Embryonic facial prominence (tissue), 1 donor: Measurements from ENCODE around the gene MYL10.
"Not testable (repeated sequence)": the region's sequence is repeated elsewhere in the genome, so short reads cannot be mapped to it uniquely, and the experiment has no call there.

Experiments used
- DNase-seq: peaks from one replicate; pipeline ENCODE4 v3.0.0-alpha.2; 2016; ENCODE audit errors: extremely low spot score

The MYL10 gene

GRCh38 chr7:101618916-101619315 lies 10.2 kb downstream of the MYL10 start:
- DNase-seq = no peak

- DNase-seq = no peak
Measured at GRCh38 chr7:101618207-101618839, 10.8 kb downstream of the MYL10 start.

GRCh38 chr7:101617451-101618206 lies 11.5 kb downstream of the MYL10 start:
- DNase-seq = no peak

GRCh38 chr7:101615446-101615845 lies 13.7 kb downstream of the MYL10 start:
- no peak for DNase-seq

- DNase-seq = no peak
Measured at GRCh38 chr7:101614939-101615302, 14.2 kb downstream of the MYL10 start.

GRCh38 chr7:101614098-101614938 lies 14.8 kb downstream of the MYL10 start:
- DNase-seq = no peak

- no peak for DNase-seq
Measured at GRCh38 chr7:101612885-101613515, 16.1 kb downstream of the MYL10 start.

GRCh38 chr7:101608772-101609713 lies 20.1 kb downstream of the MYL10 start:
- DNase-seq = no peak

GRCh38 chr7:101606498-101606923 lies 22.6 kb downstream of the MYL10 start:
- DNase-seq = no peak

- no peak for DNase-seq
Measured at GRCh38 chr7:101605611-101606497, 23.2 kb downstream of the MYL10 start.

- DNase-seq = not testable (repeated sequence)
Measured at GRCh38 chr7:101604934-101605332, 24.2 kb downstream of the MYL10 start.

GRCh38 chr7:101604331-101604933 lies 24.7 kb downstream of the MYL10 start:
- DNase-seq = no peak

GRCh38 chr7:101602484-101603241 lies 26.4 kb downstream of the MYL10 start:
- no peak for DNase-seq

- no peak for DNase-seq
Measured at GRCh38 chr7:101602082-101602481, 27.0 kb downstream of the MYL10 start.

GRCh38 chr7:101599787-101600186 lies 29.3 kb downstream of the MYL10 start:
- no peak for DNase-seq

- no peak for DNase-seq
Measured at GRCh38 chr7:101598986-101599771, 29.9 kb downstream of the MYL10 start.

- no peak for DNase-seq
Measured at GRCh38 chr7:101598422-101598985, 30.6 kb downstream of the MYL10 start.

GRCh38 chr7:101597941-101598340 lies 31.2 kb downstream of the MYL10 start:
- DNase-seq = no peak
